Smooth muscle cell of the brain vasculature (primary cell): ENCODE data around the gene TAF15.
A peak's percentile ranks its signal among the peaks of the same experiment; 100 is the strongest.

Experiments used
- DNase-seq: peaks from one replicate; pipeline ENCODE4 v3.0.0-alpha.2; 2012; ENCODE audit warnings: low read depth, low spot score

The TAF15 gene

DNA sequence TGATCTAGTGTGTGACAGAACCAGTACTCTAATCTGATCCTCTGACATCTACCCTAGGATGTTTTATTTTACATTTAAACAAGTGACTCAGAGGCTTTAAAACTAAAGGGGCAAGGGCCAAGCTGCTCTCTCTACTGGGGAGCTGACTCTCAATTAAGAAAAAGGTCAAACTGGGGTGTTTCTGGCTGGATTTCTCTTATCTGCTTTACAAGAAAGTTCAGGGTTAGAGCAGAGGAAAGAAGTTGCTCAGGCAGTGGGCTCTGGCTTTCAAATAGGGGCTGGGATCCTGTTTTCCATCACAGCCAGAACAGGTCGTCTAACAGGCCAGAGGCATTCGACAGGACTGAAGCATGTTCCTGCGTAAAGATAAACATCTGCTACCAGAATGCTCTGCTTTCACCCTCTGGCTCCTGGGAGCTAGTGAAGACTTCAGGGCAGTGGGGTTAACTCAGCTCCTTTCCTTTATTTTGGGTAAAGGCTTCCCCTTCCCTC, 22.3 kb upstream of the TAF15 start:
- DNase-seq, result no peak

DNA sequence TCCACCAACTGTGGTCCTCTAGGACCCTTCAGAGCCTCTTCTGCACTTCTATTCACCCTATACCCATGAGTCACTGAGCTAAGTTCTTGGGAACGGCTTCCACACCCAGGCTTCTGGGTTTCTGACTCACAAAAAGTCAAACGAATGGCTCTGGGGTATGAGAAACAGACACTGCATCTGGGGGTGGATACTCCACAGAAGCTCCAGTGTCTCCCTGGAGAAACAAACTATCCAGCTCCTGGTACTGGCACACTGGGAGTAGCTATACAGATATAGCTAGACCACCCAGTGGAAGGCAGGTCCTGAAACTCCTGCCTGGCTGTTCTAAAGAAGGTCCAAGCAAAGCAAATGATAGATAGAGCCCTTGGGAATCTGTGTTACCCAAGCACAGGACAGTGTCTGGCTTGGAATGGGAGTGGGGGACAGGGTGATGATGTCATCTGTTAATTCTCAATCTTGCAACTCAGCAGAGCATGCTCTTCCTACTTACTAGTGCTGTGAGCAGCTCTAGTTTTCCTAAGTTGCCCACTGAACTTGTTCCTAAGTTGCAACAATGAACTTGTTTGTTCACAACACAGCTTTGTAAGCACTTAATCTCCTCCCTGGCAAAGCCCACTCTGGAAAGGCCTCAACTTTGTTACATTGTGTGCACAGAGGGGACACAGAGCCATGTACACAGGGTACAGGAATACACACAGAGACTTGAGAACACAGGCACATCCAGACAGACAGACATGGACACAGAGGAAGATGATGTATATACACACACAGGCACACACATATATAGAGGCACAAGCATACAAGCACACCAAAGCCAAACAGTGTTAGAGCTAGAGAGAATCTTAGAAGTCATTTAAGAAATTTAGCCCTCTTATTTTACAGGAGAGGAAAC, 20.6 kb upstream of the TAF15 start:
- no peak for DNase-seq

DNA sequence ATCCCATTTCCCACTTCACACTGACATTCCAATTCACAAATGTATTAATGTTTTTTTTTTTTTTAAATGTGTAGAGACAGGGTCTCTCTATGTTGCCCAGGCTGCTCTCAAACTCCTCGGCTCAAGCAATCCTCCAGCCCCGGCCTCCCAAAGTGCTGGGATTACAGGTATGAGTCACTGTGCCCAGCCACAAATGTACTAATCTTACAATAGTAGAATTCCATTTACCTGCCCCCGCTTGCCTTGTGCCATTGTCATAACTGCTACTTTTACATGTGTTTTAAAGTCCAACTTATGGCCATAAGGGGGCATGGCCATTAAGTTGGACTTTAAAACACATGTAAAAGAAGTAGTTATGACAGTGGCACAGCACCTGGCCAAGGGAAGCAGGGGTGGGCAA, 18.4 kb upstream of the TAF15 start:
- no peak for DNase-seq

DNA sequence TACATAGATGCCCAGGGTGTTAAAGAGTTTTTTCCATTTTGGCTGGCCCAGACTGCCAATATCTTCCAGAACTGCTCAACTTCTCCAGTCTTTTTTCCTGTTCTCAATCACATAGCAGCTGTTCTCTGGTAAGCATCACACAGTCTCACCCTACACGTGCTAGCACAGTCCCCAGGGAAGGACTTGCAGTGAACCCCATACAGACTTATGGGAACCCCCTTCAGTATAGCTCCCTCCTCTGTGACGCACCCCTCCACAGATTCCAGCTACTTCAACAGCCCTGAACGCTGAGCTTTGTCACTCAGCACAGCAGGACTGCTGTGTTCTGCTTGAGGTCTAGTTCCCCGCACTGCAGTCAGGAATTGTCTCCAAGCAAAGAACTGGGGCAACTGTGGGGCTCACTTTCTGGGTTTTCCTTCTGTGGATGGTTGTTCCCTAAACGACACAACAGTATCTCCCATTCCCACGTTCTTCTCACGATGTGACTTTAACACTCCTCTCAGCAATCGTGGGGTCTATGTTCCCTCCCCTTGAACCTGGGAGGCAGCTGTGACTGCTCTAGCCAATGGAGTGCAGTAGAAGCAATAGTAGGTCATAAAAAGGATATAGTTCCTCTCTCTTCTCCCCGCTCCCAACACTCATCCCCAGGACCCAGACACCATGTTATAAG, 17.5 kb upstream of the TAF15 start:
- no peak for DNase-seq

DNA sequence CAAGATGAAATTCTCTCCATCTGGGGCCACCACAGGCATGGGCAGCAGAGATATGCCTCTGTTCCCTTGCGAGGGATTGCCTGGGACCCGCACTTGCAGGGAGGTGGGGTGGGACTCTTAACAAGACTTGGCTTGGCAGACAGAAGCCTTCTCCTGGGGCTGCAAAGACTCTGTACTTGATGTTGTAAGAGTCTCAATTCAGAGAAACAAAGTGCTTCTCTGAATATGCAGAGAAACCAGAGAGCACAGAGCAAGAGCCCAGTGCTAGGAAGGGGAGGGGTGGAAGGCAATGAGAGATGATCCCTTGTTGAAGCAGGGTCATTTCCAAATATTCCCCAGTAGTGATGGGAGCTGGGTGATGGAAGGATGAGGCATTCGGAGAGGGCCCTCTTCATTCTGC, 16.0 kb upstream of the TAF15 start:
- no peak for DNase-seq

DNA sequence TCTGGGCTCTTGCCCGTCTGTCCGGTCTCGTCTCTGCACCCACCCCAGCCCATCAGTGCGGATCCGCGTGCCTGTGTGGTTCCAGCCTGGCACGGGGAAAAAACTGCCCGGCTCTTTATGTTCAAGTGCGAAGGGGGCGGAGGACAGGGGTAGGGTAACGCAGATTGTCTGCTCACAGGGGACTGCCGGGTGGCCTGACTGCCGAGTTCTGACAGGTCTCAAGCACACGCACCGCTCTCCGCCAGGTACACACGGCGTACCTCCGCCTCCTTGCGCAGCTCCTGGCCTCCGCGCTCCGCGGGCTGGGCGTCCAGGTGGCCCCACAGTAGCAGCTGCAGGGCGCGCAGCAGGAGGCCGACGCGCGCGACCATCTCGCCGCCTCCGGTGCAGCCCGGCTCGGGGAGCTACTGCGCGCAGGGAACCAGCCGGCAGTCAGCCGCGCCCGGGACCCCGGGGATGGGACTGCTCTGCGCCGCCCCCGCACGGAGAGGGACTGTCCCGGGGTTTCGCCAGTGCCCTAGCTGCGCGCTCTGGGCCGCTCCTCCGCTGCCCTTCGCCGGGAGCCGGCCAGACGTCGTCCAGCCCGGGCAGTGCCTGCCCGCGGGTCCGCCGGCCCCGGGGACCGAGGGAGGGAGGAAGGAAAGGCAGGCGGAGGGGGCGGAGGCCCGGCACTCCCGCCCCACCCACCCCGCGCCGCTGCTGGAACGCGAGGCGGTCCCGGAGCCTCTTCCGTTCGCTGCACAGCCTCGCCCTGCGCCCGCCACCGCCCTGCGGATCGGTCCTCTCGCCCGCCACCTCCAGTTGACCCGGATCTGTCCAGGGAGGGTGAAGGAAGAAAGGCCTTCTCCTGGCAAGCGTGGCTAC, 14.0 kb upstream of the TAF15 start, which contains the start of gene MMP28:
Gene MMP28 (minus strand): TSS at position 635 of the 864 bp plus-strand sequence. CDS start 264 bp downstream, at position 371.
- no peak for DNase-seq

DNA sequence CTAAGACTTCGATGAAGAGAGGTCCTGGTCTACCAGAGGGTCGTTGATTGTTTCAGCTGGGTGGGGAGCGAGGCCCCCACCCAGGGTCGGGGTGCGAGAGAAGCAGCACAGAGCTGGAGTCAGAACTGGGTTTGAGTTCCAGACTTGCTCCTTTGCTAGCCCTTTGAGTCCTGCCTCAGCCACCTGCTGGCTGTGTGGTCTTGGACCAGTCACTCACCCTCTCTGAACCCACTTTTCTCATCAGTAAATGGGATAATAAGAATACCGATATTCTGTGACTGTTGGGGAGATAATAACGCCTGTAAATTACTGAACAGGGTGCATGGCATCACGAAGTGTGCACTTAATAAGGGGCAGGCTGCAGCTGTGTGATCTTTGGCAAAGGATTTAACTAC, 13.4 kb upstream of the TAF15 start:
- DNase-seq, result no peak

DNA sequence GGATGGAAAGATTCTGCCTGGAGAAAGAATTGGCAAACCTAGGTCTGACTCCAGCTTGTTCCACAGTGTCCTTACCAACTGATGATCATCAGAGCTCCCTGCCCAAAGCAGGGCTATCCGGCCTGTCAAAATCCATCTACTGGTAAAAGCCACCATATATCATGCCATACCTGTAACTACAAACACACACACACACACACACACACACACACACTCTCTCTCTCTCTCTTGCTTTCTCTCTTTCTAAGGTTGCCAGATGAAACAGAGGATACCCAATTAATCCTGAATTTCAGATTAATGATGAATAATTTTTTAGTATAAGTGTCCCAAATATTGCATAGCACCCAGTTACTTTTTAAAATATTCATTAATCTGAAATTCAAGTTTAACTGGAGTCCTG, 12.3 kb upstream of the TAF15 start:
- DNase-seq, result no peak

DNA sequence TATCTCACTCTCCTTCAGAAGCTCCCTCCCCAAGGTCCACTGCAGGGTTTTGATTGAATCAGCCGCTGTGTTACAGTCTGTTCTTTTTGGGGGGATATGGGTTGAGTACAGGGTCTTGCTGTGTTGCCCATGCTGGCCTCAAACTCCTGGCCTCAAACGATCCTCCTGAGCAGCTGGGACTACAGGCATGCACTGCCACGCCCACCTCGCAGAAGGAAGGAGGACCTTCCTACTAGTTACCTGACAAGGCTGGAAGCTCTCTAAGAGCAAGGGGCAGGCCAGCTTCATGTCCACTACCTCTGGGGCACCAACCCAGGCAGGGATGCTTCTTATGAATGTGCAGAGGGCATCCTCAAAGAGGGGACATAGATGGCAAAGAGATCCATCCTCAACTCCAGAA, 11.9 kb upstream of the TAF15 start:
- DNase-seq, result no peak

DNA sequence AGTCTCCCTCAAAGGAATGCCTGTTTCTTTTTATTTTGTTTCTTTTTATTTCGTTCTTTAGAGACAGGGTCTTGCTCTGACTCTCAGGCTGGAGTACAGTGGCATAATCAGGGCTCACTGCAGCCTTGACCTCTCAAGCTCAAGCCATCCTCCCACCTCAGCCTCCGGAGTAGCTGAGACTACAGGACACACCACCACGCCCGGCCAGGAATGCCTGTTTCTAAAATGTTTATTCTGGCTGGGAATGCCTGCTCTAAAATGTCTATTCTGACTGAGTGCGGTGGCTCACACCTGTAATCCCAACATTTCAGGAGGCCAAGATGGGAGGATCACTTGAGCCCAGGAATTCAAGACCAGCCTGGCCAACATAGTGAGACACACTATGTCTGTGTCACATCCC, 11.4 kb upstream of the TAF15 start:
- DNase-seq, result no peak

DNA sequence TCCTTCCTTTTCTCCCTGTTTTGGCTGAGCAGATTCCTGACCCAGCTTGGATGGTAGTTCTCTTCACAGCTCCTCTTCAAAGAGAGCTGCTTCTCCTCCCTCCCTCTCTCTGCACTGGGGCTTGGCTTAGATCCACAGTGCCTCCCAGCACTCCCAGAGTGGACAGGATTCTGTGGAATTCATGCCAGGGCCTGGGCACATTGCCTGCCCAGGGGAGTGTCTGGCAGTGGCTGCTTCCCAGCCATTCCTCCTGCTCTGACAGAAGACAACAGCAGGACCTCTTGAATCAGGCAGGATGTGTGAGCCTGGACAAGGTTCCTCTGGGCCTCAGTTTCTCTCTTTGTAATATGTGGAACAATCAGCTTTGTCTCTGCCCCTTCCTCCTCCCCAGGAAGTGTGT, 9.3 kb upstream of the TAF15 start:
- DNase-seq, result no peak

DNA sequence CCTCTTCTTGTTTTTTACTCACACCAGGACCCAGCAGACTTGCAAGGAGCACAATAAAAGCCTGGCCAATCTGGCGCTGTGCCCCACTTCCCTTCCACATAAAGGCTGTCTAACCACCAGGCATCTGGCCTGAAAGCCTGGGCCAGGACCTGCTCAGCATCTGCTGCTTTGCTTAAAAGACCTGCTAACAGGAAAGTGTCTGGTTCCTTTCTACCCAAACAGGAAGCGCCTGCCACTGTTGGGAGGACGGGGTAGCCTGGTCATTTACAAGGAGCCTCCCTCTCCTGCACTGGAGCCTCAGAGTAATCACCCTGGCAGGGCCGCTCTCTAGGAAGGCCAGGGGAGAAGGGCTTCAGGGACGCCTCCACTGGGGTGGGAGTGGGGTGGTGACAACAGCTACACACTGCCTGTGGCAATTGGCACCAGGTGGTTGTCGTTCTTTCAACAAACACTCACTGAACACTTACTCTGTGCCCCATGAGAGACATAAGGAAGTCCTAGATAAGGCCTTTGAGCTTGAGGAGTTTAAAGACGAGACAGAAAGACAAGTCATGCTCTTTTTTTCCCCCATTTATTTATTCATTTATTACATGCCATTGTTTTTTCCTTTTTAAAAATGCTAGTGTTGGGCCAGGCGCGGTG, 7.6 kb upstream of the TAF15 start:
- no peak for DNase-seq

DNA sequence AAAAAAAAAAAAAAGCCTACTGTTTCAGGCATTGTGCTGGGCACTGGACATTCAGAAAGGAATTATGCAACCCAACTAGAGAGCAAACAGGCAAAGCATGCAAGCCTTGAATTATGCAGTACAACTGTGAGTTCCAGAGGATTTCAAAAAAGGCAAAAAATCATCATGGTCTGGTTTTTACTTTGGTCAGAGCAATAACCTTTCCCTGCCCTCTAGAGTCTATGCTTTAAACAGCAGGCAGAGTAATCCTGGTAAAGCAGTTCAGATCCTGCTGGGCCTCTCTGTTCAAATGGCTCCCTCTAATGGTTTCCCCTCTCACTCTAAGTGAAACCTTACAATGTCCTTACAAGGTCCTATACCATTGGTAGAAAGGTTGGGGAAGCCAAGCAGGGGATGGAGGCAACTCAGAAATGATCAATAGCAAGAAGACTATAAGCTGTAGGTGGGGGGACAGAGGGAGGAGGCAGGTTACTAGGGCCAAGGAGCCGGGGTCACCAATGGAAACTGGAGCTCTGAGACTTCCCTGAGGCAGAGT, 4.6 kb upstream of the TAF15 start:
- peak; percentile 65 for DNase-seq

DNA sequence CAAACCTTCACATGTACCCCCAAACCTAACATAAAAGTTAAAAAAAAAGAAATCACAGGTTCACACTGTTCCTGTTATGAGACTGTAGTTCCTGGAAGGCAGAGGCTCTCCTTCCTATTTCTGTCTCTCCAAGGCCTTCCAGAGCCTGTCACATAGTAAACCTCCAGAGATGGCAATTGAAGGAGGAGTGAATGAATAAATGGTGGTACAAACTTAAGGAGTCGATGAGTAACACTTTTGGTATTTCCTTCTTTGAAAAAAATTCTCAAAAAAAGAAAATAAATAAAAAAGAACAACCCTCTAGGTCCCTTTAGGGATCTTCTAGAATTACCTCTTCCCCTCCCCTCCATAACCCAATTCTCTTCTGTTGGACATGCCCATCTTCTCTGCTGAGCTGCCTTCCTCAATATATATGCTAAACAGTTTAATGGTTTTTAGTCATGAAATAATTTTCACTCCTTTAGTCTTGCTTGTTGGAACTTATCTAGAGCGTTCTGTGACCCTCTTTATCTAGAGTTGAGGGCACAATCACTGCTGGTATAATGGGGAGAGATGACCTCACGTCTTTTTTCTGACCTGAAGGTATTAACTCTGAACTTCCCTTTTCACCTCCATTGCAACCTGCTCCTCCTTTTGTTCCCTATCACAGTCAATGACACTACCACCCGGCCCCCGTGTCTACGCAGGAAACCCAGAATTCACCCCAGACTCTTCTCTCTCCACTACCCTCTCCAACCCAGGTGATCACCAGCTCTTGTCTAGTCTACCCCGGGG, 1.7 kb upstream of the TAF15 start:
- no peak for DNase-seq

DNA sequence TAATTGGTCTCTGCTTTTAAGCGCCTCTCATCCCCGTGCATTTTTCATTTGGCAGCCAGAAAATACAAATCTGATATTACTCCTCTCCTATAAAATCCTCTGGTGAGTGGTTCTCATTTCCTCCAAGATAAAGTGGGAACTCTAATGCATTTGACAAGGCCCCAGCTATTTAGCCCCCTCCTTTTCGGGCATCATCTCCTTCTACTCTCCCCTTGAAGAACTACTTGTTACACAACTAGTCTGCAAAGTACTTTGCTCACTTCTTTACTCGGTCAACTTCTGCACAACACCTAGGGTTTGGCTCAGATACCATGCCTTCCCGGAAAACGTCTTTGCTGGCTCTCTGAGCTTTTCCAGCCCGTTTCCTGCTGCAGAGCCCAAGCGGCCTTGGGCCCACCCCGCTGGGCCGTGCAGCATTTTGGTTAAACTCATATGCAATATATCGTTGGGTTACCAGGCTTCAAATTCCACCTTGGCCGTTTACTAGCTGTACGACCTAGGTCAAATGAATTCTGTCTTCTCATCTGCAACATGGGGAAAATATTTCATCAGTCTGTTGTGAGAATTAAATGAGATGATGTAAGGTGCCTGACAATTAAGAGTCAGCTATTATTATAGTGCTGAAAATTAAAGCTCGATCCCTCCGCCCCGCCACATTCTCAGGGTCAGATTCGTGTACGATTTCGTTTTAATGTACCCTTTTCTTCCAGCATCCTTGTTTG, 883 bp upstream of the TAF15 start:
- no peak for DNase-seq

DNA sequence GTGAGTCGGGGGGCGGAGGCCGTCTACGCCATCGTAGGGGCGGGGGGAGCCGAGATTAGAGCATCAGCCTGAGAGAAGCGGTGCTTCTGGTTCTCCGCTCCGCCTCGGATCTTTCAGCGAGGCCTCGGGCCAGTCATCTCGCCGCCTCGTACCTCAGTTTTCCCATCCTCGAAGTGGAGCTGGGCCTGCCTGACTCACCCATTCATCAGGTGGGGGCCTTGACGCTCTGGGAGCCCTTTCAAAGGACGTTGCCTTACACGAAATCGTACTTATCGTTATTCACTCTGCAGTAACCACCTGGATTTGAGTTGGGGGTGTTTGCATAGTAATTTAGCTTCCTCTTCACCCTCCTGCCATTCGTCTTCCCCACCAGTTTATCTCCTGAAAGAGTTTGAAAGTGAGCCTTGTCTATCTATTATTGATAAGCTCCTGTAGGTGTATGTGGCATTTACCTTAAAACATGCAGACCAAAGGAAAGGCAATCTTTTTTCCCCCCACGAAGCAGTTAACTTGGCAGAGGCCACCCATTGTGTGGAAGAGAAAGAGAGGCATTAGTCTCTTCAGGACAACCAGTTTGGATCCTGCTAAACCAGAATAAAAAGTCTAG, 674 bp downstream of the TAF15 start:
- DNase-seq, result no peak

DNA sequence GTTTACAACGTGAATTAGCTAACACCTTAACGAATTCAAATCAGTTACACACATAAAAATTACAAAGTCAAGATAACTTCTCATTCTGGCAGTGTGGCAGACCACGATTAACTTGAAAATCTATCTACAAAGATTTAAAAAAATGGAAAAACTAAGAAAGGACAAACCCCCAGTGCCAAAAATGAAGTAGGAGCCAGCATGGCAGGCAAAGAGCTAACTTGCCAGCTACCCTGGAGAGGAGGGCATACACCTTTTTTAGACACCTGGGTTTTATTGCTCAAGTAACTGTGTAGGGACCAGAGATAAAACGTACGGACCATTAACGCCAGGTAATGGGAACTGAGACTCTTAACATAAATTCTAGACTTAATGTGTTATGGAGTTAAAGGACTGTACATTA, 2.5 kb downstream of the TAF15 start:
- DNase-seq, result no peak

DNA sequence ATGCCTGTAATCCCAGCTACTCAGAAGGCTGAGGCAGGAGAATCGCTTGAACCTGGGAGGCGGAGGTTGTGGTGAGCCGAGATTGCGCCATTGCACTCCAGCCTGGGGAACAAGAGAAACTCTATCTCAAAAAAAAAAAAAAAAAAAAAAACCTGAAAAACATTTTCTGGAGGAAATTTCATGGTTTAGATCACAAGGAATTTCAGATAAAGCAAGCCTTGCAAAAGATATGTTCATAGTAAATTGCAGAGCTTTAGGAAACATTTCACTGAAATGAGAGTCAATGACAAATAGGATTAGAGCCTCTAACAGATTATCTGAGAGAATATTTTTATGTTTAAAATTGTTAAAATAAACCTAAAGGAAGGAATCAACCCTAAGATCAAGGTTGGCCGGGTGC, 3.2 kb downstream of the TAF15 start:
- DNase-seq, result no peak

DNA sequence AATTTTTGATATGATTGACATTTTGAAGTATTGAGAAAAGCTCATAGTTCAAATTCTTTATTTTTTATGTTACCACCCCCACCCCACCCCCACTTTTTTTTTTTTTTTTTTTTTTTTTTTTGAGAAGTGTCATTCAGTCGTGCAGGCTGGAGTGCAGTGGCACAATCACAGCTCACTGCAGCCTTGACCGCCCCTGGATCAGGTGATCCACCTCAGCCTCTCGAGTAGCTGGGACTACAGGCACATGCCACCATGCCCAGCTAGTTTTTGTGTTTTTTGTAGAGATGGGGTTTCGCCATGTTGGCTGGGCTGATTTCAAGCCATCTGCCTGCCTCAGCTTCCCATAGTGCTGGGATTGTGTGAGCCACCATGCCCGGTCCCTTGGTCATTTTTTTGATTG, 7.4 kb downstream of the TAF15 start:
- DNase-seq, result no peak
